DOHH2 (cell line): ENCODE measurements around the gene THRB.

Experiments
- H3F3A ChIP-seq: fragments of 200-600 bp; sonication (generic), shearing (Covaris generic); 2 replicates; pipeline ENCODE4 v1.6.0; 2016; ENCODE audit warnings: antibody characterized with exemption, mild to moderate bottlenecking; ENCODE audit not compliant: control insufficient read depth, insufficient read depth
- H3K27ac ChIP-seq: fragments of 200-600 bp; sonication (generic); 2 replicates; pipeline ENCODE4 v1.5.1; 2014; ENCODE audit warnings: low read depth, mild to moderate bottlenecking, low read length, moderate library complexity
- H3K27me3 ChIP-seq: fragments of 200-600 bp; sonication (generic); 2 replicates; pipeline ENCODE4 v1.6.1; 2014; ENCODE audit warnings: mild to moderate bottlenecking, low read length, mixed read lengths; ENCODE audit not compliant: control insufficient read depth
- H3K36me3 ChIP-seq: fragments of 200-600 bp; sonication (generic); 2 replicates; pipeline ENCODE4 v1.6.1; 2014; ENCODE audit warnings: mild to moderate bottlenecking, low read length, moderate library complexity, mixed read lengths; ENCODE audit not compliant: control insufficient read depth
- H3K4me1 ChIP-seq: fragments of 200-600 bp; sonication (generic); 2 replicates; pipeline ENCODE4 v1.6.1; 2014; ENCODE audit warnings: mild to moderate bottlenecking, low read length, mixed read lengths; ENCODE audit not compliant: control insufficient read depth
- H3K4me2 ChIP-seq: fragments of 200-600 bp; sonication (generic); 2 replicates; pipeline ENCODE4 v1.6.0; 2014; ENCODE audit warnings: mild to moderate bottlenecking, low read length, moderate library complexity
- H3K4me3 ChIP-seq: fragments of 200-600 bp; sonication (generic); 2 replicates; pipeline ENCODE4 v1.5.1; 2014; ENCODE audit warnings: mild to moderate bottlenecking, low read length, mixed read lengths
- H3K79me2 ChIP-seq: fragments of 200-600 bp; sonication (generic); 2 replicates; pipeline ENCODE4 v1.6.1; 2014; ENCODE audit warnings: mild to moderate bottlenecking, low read length, mixed read lengths; ENCODE audit not compliant: control insufficient read depth
- H3K9me2 ChIP-seq: fragments of 200-600 bp; sonication (generic); replicated peaks from 2 replicates; pipeline ENCODE4 v1.6.1; 2014; ENCODE audit warnings: mild to moderate bottlenecking, low read length, mixed read lengths; ENCODE audit not compliant: control insufficient read depth
- H3K9me3 ChIP-seq: fragments of 200-600 bp; sonication (generic); 2 replicates; pipeline ENCODE4 v1.6.1; 2014; ENCODE audit warnings: antibody characterized with exemption, low read length, mixed read lengths; ENCODE audit not compliant: control insufficient read depth, insufficient read depth
- H4K20me1 ChIP-seq: fragments of 200-600 bp; sonication (generic); 2 replicates; pipeline ENCODE4 v1.6.0; 2014; ENCODE audit warnings: low read depth, mild to moderate bottlenecking, antibody characterized with exemption, low read length, moderate library complexity; ENCODE audit not compliant: control insufficient read depth, insufficient read depth
- CTCF ChIP-seq: fragments of 200-600 bp; sonication (generic); IDR thresholded peaks from one replicate; pipeline ENCODE4 v1.5.1; 2014; ENCODE audit warnings: antibody characterized with exemption, mild to moderate bottlenecking, low read depth, low read length; ENCODE audit not compliant: poor library complexity, severe bottlenecking
- EZH2phosphoT487 ChIP-seq: fragments of 200-600 bp; sonication (generic); IDR thresholded peaks from 2 replicates; pipeline ENCODE4 v1.6.1; 2017; ENCODE audit warnings: borderline replicate concordance, mild to moderate bottlenecking, antibody characterized with exemption, low read length, moderate library complexity, mixed read lengths

THRB gene

GRCh38 chr3:24300949-24301348 is 193.7 kb downstream of the THRB start:
- TF ChIP-seq EZH2phosphoT487 = no peak
- no peaks in the 10 kb centered on the region for H3K79me2 ChIP-seq
- no peaks in the 10 kb centered on the region for H3K27me3 ChIP-seq
- no peaks in the 10 kb centered on the region for H3F3A ChIP-seq
- no peaks in the 10 kb centered on the region for H3K4me1 ChIP-seq
- H4K20me1 ChIP-seq = no peaks in the 10 kb centered on the region
- H3K4me3 ChIP-seq = no peak overlapping the region
- H3K4me2 ChIP-seq = no peak overlapping the region
- H3K9me3 ChIP-seq = no peaks in the 10 kb centered on the region
- H3K36me3 ChIP-seq = no peaks in the 10 kb centered on the region
- no peak overlapping the region for H3K27ac ChIP-seq
- no peaks in the 10 kb centered on the region for H3K9me2 ChIP-seq

- H3K79me2 ChIP-seq = no peaks in the 10 kb centered on the region
- H3K4me3 ChIP-seq = no peak overlapping the region
- no peaks in the 10 kb centered on the region for H3K36me3 ChIP-seq
- no peak overlapping the region for H3K4me2 ChIP-seq
- H3K27ac ChIP-seq = no peak overlapping the region
- H4K20me1 ChIP-seq = no peaks in the 10 kb centered on the region
- no peaks in the 10 kb centered on the region for H3K4me1 ChIP-seq
- H3K9me3 ChIP-seq = no peaks in the 10 kb centered on the region
- no peaks in the 10 kb centered on the region for H3K27me3 ChIP-seq
- no peak for TF ChIP-seq CTCF
- TF ChIP-seq EZH2phosphoT487 = no peak
- H3K9me2 ChIP-seq = no peaks in the 10 kb centered on the region
- no peaks in the 10 kb centered on the region for H3F3A ChIP-seq
Observed at GRCh38 chr3:24299806-24300626, 194.6 kb downstream of the THRB start.

- no peaks in the 10 kb centered on the region for H3F3A ChIP-seq
- H3K27ac ChIP-seq = no peak overlapping the region
- H3K27me3 ChIP-seq = no peaks in the 10 kb centered on the region
- no peaks in the 10 kb centered on the region for H3K4me1 ChIP-seq
- H3K79me2 ChIP-seq = no peaks in the 10 kb centered on the region
- H3K4me3 ChIP-seq = no peak overlapping the region
- no peaks in the 10 kb centered on the region for H3K9me3 ChIP-seq
- H4K20me1 ChIP-seq = no peaks in the 10 kb centered on the region
- no peaks in the 10 kb centered on the region for H3K36me3 ChIP-seq
- no peaks in the 10 kb centered on the region for H3K9me2 ChIP-seq
- TF ChIP-seq EZH2phosphoT487 (no peak), CTCF (no peak)
- H3K4me2 ChIP-seq = no peak overlapping the region
Observed at GRCh38 chr3:24299246-24299805, 195.3 kb downstream of the THRB start.
